GM19193 (cell line): ENCODE data around the gene SLC35G6.
"Not testable (repeated sequence)": the region's sequence is repeated elsewhere in the genome, so short reads cannot be mapped to it uniquely, and the experiment has no call there.

Experiments
- POLR2A ChIP-seq: IDR thresholded peaks from 4 replicates; pipeline ENCODE4 v1.6.1; 2011; ENCODE audit not compliant: insufficient read depth, insufficient read length; ENCODE audit errors: extremely low read depth

Gene SLC35G6

DNA sequence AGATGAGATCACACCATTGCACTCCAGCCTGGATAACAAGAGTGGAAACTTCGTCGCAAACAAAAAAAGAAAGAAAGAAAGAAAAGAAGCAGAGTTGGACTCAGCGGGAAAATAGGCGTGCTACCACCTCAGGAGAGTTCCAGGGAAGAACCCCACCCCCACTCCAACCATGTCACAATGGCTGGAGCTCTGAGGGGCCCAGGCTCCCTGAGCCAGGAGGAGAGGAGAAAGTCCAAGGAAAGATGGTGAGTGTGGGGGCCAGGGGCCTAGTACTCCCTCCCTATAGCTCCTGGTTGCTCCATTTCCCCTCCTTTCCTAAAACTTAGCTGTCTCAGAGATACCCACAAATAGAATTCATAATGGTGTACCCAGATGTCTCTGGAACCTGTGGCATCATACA, at the start of gene SLC35G6:
Gene SLC35G6 (plus strand): TSS at position 172 of the 400 bp plus-strand sequence. CDS start 71 bp downstream, at position 243.
- not testable (repeated sequence) for TF ChIP-seq POLR2A

GRCh38 chr17:7432296-7432695, 49.0 kb upstream of the SLC35G6 start:
- TF ChIP-seq POLR2A, result no peak

DNA sequence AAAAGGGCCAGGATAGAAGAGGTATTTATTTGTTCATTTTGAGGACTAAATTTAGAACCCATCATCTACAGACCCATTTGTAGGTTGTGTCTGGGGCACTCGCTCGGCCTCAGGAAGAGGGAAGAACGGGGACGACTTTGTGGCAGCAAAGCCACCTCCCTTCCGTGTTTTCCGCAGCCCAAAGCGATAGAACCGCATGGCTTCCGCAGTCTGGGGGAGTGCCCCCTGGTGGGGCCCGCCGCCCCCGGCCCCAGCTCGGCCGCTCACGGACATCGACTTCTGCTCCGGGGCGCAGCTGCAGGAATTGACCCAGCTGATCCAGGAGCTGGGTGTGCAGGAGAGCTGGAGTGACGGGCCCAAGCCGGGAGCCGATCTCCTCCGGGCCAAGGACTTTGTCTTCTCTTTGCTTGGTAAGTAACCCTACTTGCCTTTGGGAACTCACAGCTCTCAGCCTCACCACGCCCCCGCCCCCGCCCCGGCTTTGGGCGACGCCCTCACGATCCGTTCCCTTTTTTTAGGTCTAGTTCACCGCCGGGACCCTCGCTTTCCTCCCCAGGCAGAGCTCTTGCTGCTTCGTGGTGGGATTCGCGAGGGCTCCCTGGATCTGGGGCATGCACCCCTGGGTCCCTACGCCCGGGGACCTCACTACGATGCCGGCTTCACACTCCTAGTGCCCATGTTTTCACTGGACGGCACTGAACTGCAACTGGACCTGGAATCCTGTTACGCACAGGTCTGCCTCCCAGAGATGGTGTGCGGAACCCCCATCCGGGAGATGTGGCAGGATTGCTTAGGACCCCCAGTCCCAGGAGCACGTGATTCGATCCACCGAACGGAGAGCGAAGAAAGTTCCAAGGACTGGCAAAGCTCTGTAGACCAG, 45.3 kb upstream of the SLC35G6 start:
- TF ChIP-seq POLR2A, result no peak

DNA sequence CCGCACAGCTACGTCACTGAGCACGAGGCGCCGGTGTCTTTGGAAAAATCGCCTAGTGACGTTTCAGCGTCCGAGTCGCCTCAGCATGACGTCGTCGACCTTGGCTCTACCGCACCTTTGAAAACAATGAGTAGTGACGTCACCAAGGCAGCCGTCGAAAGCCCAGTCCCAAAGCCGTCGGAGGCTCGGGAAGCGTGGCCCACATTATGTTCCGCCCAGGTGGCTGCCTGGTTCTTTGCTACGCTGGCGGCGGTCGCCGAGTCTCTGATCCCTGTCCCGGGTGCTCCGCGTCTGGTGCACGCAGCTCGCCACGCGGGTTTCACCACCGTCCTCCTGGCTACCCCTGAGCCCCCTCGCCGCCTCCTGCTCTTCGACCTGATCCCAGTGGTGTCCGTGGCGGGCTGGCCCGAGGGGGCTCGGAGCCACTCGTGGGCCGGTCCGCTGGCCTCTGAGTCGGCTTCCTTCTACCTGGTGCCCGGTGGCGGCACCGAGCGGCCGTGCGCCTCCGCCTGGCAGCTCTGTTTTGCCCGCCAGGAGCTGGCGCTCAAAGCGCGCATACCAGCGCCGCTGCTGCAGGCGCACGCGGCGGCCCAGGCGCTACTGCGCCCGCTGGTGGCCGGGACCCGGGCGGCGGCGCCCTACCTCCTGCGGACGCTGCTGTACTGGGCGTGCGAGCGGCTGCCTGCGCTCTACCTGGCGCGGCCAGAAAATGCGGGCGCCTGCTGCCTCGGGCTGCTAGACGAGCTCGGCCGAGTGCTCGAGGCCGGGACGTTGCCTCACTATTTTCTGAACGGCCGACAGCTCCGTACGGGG, 44.5 kb upstream of the SLC35G6 start:
- no peak for TF ChIP-seq POLR2A

- no peak for TF ChIP-seq POLR2A
Measured at GRCh38 chr17:7437369-7437863, 43.8 kb upstream of the SLC35G6 start.

DNA sequence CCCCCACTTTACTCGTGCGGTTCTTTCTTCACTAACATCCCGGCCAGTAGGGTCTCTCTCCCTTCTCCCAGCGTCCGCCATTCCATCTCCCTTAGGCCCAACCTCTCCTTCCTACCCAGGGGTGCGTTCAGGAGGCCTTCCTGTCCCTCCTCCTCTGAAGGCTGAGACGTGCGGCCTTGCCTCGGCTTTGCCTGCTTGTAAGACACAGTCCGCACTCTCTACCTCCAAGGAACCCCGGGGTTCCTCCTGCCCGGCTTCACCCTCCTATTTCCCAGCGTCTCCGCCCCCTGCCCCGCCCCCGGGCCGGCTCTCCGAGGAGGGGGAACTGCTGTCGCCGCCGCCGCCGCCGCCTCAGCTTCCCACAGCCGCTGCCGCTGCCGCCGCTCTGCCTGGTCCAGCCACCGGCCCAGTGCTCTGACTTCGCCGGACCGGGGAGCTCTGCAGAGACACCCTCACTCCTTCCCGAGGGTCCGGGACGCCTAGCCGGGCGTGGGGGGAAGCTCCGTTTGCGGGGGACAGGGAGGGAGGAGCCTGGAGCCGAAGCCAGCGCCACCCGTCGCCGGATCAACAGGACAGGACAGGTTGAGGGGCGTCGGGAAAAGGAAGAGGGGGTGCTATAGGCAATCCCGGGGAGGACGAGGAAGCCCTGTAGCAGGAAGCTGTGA, 43.2 kb upstream of the SLC35G6 start:
- no peak for TF ChIP-seq POLR2A

GRCh38 chr17:7438656-7439460, 42.4 kb upstream of the SLC35G6 start:
- TF ChIP-seq POLR2A, result no peak

DNA sequence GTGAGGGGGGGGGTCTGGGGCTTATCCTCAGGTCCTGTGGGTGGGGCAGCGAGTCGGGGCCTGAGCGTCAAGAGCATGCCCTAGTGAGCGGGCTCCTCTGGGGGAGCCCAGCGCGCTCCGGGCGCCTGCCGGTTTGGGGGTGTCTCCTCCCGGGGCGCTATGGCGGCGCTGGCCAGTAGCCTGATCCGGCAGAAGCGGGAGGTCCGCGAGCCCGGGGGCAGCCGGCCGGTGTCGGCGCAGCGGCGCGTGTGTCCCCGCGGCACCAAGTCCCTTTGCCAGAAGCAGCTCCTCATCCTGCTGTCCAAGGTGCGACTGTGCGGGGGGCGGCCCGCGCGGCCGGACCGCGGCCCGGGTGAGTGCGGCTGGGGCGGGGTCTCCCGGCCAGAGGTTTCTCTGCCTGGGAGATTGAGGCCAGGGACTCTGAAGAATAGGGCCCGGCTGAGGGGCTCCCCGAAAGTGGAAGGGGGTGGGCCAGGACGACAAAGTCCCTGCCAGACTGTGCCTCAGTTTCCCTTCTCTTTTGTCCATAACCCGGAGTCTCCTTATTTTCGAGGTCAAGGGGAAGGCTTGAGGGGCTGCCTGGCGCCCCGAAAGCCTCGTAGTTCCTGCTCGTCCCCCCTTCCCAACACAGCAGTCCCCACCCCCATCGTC, 41.7 kb upstream of the SLC35G6 start, which contains the start of gene FGF11:
Gene FGF11 (plus strand): TSS at position 51 of the 651 bp plus-strand sequence. CDS start 109 bp downstream, at position 160.
- TF ChIP-seq POLR2A, result no peak

GRCh38 chr17:7440113-7440833, 41.0 kb upstream of the SLC35G6 start:
- TF ChIP-seq POLR2A, result no peak

- peak; percentile 5 for TF ChIP-seq POLR2A
Measured at GRCh38 chr17:7440834-7441195, 40.4 kb upstream of the SLC35G6 start.

GRCh38 chr17:7441266-7441665, 40.0 kb upstream of the SLC35G6 start:
- TF ChIP-seq POLR2A, result no peak

- TF ChIP-seq POLR2A, result no peak
Measured at GRCh38 chr17:7442142-7442541, 39.1 kb upstream of the SLC35G6 start.
